Measurements from ENCODE around the gene RAB40A. TPM values are rescaled to one million over a fixed set of nuclear protein-coding genes. Genes with fewer than 3 reads are reported as not detected.

RAB40A gene
- total and polyA plus RNA-seq, 2 donors (not counting 1 experiment from before 2014, with no cell fraction given) = 0.15 to 0.67 TPM

DNA sequence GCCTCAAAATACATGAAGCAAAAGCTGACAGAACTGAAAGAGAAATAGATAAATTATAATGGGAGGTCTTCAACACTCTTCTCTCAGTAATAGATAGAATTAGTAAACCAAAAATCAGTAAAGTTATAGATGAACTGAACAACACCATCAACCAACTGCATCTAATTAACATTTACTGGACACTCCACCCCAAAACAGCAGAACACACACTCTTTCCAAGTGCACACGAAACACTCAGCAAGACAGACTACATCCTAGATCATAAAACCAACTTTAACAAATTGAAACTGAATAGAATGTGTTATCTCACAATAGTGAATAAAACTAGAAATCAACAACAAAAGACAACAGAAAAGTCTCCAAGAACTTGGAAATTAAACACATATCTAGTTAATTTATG lies 41.0 kb upstream of the RAB40A start:
- TF ChIP-seq, protein P1, sequence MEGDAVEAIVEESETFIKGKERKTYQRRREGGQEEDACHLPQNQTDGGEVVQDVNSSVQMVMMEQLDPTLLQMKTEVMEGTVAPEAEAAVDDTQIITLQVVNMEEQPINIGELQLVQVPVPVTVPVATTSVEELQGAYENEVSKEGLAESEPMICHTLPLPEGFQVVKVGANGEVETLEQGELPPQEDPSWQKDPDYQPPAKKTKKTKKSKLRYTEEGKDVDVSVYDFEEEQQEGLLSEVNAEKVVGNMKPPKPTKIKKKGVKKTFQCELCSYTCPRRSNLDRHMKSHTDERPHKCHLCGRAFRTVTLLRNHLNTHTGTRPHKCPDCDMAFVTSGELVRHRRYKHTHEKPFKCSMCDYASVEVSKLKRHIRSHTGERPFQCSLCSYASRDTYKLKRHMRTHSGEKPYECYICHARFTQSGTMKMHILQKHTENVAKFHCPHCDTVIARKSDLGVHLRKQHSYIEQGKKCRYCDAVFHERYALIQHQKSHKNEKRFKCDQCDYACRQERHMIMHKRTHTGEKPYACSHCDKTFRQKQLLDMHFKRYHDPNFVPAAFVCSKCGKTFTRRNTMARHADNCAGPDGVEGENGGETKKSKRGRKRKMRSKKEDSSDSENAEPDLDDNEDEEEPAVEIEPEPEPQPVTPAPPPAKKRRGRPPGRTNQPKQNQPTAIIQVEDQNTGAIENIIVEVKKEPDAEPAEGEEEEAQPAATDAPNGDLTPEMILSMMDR (IDR thresholded peaks at IDR 0.05) = no peak
- TF ChIP-seq EZH2 (IDR thresholded peaks at IDR 0.05; ENCODE audit: borderline replicate concordance, insufficient read depth, low read depth, low read length, poor library complexity, severe bottlenecking) = no peak
- Mint-ChIP-seq H3K27me3 (no peaks in the 10 kb centered on the region), H3K4me3 (no peak overlapping the region), H3K4me1 (peaks cover 1% of the 10 kb centered on the region), H3K27ac (no peak overlapping the region), H3K9me3 (ENCODE audit: insufficient read depth) (no peaks in the 10 kb centered on the region)
- H2AFZ ChIP-seq (ENCODE audit: insufficient read depth, low read depth, low read length, poor library complexity, severe bottlenecking) = no peak overlapping the region
- H4K20me1 ChIP-seq (ENCODE audit: control insufficient read depth, insufficient read depth, low read length, poor library complexity, severe bottlenecking) = no peaks in the 10 kb centered on the region
- no peaks in the 10 kb centered on the region for H3K36me3 ChIP-seq (replicated peaks in 1 of 2; ENCODE audit: control extremely low read depth in 1 of 2, control insufficient read depth in 1 of 2, extremely low read depth in 1 of 2, insufficient read depth in 2 of 2, low read length in 1 of 2)
- peaks cover 0 to 2% (median 0%) of the 10 kb centered on the region in 4 experiments for H3K27me3 ChIP-seq (replicated peaks in 1 of 4; ENCODE audit: control extremely low read depth in 1 of 4, control insufficient read depth in 3 of 4, insufficient read depth in 4 of 4, low read length in 3 of 4)
- no peak overlapping the region for H3K27ac ChIP-seq (ENCODE audit: low read length in 2 of 2)
- no peak overlapping the region for H3K4me3 ChIP-seq (ENCODE audit: control extremely low read depth in 1 of 5, extremely low read depth in 1 of 5, insufficient read depth in 1 of 5, low read depth in 2 of 5, low read length in 4 of 5)
- CTCF ChIA-PET = no interaction called here
- no CpG with 5 or more reads among the region's 1 CpG for WGBS (ENCODE audit: insufficient coverage)
- H3K9ac ChIP-seq (ENCODE audit: low read length) = no peak overlapping the region
- ATAC-seq (ENCODE audit: low read depth) = no peak
- intact Hi-C loops (cut with micrococcal nuclease) = no loop called here
- no peak for DNase-seq
- H3K9me3 ChIP-seq (ENCODE audit: control extremely low read depth in 1 of 3, control insufficient read depth in 2 of 3, insufficient read depth in 1 of 3, low read length in 2 of 3) = no peaks in the 10 kb centered on the region
- H3K79me2 ChIP-seq (ENCODE audit: control insufficient read depth, insufficient read depth, low read length) = no peaks in the 10 kb centered on the region
- POLR2A ChIA-PET = no interaction called here
- H3K4me1 ChIP-seq (ENCODE audit: control insufficient read depth in 2 of 2, insufficient read depth in 2 of 2, low read length in 2 of 2) = peaks cover 0 to under 1% of the 10 kb centered on the region in 2 donors
- no peak overlapping the region for H3K4me2 ChIP-seq (replicated peaks; ENCODE audit: low read depth, low read length, poor library complexity, severe bottlenecking)

DNA sequence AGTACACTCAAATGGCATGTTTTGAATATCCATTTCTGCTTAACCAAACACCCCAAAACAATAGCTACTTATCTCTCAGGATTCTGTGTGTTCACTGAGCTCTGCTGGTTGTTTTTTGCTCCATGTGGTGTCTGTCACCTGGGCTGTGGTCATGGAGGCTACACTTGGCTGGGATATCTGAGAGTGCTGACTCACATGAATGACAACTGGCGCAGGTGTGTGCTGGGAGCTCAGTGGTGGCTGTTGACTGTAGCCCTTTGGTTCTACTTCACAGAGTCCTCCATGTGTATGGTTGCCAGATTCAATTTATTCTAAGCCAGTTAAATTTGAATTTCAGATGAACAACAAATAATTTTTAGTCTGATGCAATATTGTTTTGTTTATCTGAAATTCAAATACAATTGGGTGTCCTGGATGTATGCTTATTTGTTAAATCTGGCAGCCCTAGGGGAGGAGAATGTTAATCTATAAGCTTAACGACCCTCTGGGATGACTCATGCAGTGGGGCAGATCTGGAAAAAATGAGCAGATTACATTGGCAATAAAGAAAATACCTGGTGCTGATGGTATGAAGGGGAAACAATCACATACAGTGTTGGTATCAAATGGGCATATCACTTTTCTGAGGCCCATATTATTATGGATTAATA lies 37.8 kb upstream of the RAB40A start:
- no peaks in the 10 kb centered on the region for H3K9me3 ChIP-seq (ENCODE audit: control extremely low read depth in 1 of 3, control insufficient read depth in 2 of 3, insufficient read depth in 1 of 3, low read length in 2 of 3)
- H3K27me3 ChIP-seq (replicated peaks in 1 of 4; ENCODE audit: control extremely low read depth in 1 of 4, control insufficient read depth in 3 of 4, insufficient read depth in 4 of 4, low read length in 3 of 4) = no peaks in the 10 kb centered on the region
- DNase-seq = no peak
- no peak overlapping the region for H3K4me2 ChIP-seq (replicated peaks; ENCODE audit: low read depth, low read length, poor library complexity, severe bottlenecking)
- intact Hi-C loops (cut with micrococcal nuclease) = loop anchor here (10.0 kb wide), 1 partner anchor 128 kb away; the partner anchor contains the start of gene MORF4L2
- H3K9ac ChIP-seq (ENCODE audit: low read length) = no peak overlapping the region
- no peak overlapping the region for H3K27ac ChIP-seq (ENCODE audit: low read length in 2 of 2)
- H3K79me2 ChIP-seq (ENCODE audit: control insufficient read depth, insufficient read depth, low read length) = no peaks in the 10 kb centered on the region
- peaks cover 5 to 10% of the 10 kb centered on the region in 2 donors for H3K4me1 ChIP-seq (ENCODE audit: control insufficient read depth in 2 of 2, insufficient read depth in 2 of 2, low read length in 2 of 2)
- no peaks in the 10 kb centered on the region for H4K20me1 ChIP-seq (ENCODE audit: control insufficient read depth, insufficient read depth, low read length, poor library complexity, severe bottlenecking)
- H3K4me3 ChIP-seq (ENCODE audit: control extremely low read depth in 1 of 5, extremely low read depth in 1 of 5, insufficient read depth in 1 of 5, low read depth in 2 of 5, low read length in 4 of 5) = no peak overlapping the region
- no CpG with 5 or more reads among the region's 2 CpGs for WGBS (ENCODE audit: insufficient coverage)
- no peak for ATAC-seq (ENCODE audit: low read depth)
- H3K4me3 Mint-ChIP-seq = no peak overlapping the region
- no peak overlapping the region for H2AFZ ChIP-seq (ENCODE audit: insufficient read depth, low read depth, low read length, poor library complexity, severe bottlenecking)
- H3K4me1 Mint-ChIP-seq = peaks cover 10% of the 10 kb centered on the region
- no peak for TF ChIP-seq EZH2 (IDR thresholded peaks at IDR 0.05; ENCODE audit: borderline replicate concordance, insufficient read depth, low read depth, low read length, poor library complexity, severe bottlenecking)
- TF ChIP-seq, protein P1 (IDR thresholded peaks at IDR 0.05) = no peak
- ChIA-PET POLR2A (no interaction called here), CTCF (no interaction called here)
- H3K9me3 Mint-ChIP-seq (ENCODE audit: insufficient read depth) = no peaks in the 10 kb centered on the region
- H3K36me3 ChIP-seq (replicated peaks in 1 of 2; ENCODE audit: control extremely low read depth in 1 of 2, control insufficient read depth in 1 of 2, extremely low read depth in 1 of 2, insufficient read depth in 2 of 2, low read length in 1 of 2) = no peaks in the 10 kb centered on the region
- H3K27me3 Mint-ChIP-seq = no peaks in the 10 kb centered on the region
- no peak overlapping the region for H3K27ac Mint-ChIP-seq
